ENCODE measurements around the gene OR10A6. TPM values are rescaled to one million over a fixed set of nuclear protein-coding genes. Genes with fewer than 3 reads are reported as not detected.

The OR10A6 gene
- polyA plus RNA-seq, 2 of the 4 experiments (the other 2 are of a cell fraction): not detected

- ChIA-PET CTCF (interaction anchor here (1.3 to 2.2 kb wide), 3 partner anchors 18 to 76 kb away, joined by 4 to 7 read pairs (median 6); partner anchors contain the start of gene EIF3F), POLR2A (no interaction called here)
- FAIRE-seq: no peak
- H3K9me3 ChIP-seq: no peaks in the 10 kb centered on the region
- H3K4me3 ChIP-seq: no peak overlapping the region
- no peak for ATAC-seq
- no peaks in the 10 kb centered on the region for H3K4me1 ChIP-seq
- H3K27ac ChIP-seq: no peak overlapping the region
- DNase-seq (ENCODE audit: low read depth in 1 of 2, low spot score in 1 of 2): no peak
- no peak for TF ChIP-seq CBX2 (IDR thresholded peaks at IDR 0.05; ENCODE audit: borderline replicate concordance, low read depth)
- TF ChIP-seq ZSCAN20 (CRISPR knock-in tag; IDR thresholded peaks at IDR 0.05): no peak
- no peak for TF ChIP-seq RNF2 (IDR thresholded peaks at IDR 0.05; ENCODE audit: borderline replicate concordance, low read depth)
- no peak for TF ChIP-seq HOXA7 (CRISPR knock-in tag; IDR thresholded peaks at IDR 0.05)
- TF ChIP-seq GATA3 (IDR thresholded peaks at IDR 0.05; ENCODE audit: borderline replicate concordance): no peak
- TF ChIP-seq FOSL2 (IDR thresholded peaks at IDR 0.05): no peak
- no peak for TF ChIP-seq FOSL2 (CRISPR knock-in tag; IDR thresholded peaks at IDR 0.05)
- TF ChIP-seq BCL3 (IDR thresholded peaks at IDR 0.05): no peak
- no peak overlapping the region for H3K4me2 ChIP-seq
Observed at GRCh38 chr11:7911011-7911410, 20.1 kb downstream of the OR10A6 start.

- no peak for FAIRE-seq
- WGBS (ENCODE audit: missing lambda C conversion rate): 3% methylated on average over 2 of the region's 2 CpGs
- ATAC-seq: no peak
- CTCF ChIA-PET: interaction anchor here (0.6 to 2.2 kb wide), 5 partner anchors 17 to 77 kb away, joined by 3 to 7 read pairs (median 4); partner anchors contain the start of gene EIF3F
- no peak overlapping the region for H3K4me3 ChIP-seq
- POLR2A ChIA-PET: no interaction called here
- H3K4me2 ChIP-seq: no peak overlapping the region
- DNase-seq (ENCODE audit: low read depth in 1 of 2, low spot score in 1 of 2): no peak
- TF ChIP-seq RARB (CRISPR knock-in tag; IDR thresholded peaks at IDR 0.05) (no peak), CBX2 (IDR thresholded peaks at IDR 0.05; ENCODE audit: borderline replicate concordance, low read depth) (no peak), SMC3 (IDR thresholded peaks at IDR 0.05) (no peak), RCOR1 (IDR thresholded peaks at IDR 0.05; ENCODE audit: low read depth, low read length) (no peak), E2F6 (IDR thresholded peaks at IDR 0.05; ENCODE audit: borderline replicate concordance, low read depth) (no peak), POLR2A (IDR thresholded peaks at IDR 0.05; ENCODE audit: low read length) (no peak), HOXB5 (CRISPR knock-in tag; IDR thresholded peaks at IDR 0.05) (no peak), ATOH8 (CRISPR knock-in tag; IDR thresholded peaks at IDR 0.05; ENCODE audit: low read depth) (no peak), KDM5A (IDR thresholded peaks at IDR 0.05) (no peak)
- H3K4me1 ChIP-seq: no peaks in the 10 kb centered on the region
- no peak overlapping the region for H3K27ac ChIP-seq
- no peaks in the 10 kb centered on the region for H3K9me3 ChIP-seq
Observed at GRCh38 chr11:7910286-7910788, 20.7 kb downstream of the OR10A6 start.

DNA sequence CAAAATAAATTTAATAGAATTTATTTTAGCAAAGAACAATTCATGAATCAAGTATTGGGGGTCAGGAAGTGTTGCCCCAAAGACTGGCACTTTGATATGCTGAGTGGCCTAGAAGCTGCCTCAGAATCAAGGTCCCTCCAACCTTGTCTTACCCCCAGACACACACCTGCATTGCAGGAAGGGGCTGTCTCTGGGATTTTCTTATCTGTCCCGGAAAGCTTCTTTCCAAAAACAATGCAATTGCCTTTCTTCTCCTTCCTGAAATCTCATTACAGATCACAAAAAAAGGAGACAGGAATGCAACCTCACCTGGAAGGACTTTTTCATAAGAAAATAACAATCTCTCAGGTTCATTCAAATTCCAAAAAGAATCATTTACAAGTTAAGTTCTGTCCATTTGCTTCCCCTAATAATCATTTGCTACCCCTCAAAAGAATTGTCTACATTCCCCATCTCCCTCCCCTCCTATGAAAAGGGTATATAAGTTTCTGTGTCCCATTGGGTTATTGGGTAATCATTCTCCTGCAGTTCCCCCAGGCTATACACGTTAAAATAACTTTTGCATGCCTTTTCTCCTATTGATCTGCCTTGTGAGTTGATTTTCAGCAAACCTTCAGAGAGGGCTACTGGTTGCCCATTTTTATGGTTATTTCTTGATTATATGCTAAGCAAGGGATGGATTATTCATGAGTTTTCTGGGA is 21.3 kb downstream of the OR10A6 start:
- ATAC-seq (no peak), DNase-seq (ENCODE audit: low read depth in 1 of 2, low spot score in 1 of 2) (no peak), FAIRE-seq (no peak)
- no peak overlapping the region for H3K4me2 ChIP-seq
- 14% methylated on average over 2 of the region's 2 CpGs for WGBS (ENCODE audit: missing lambda C conversion rate)
- H3K27ac ChIP-seq: no peak overlapping the region
- no peaks in the 10 kb centered on the region for H3K9me3 ChIP-seq
- ChIA-PET POLR2A (no interaction called here), CTCF (interaction anchor here (1.0 to 2.2 kb wide), 3 partner anchors 19 to 77 kb away, joined by 3 to 7 read pairs (median 3); partner anchors contain the start of gene EIF3F)
- TF ChIP-seq TFCP2L1 (CRISPR knock-in tag; IDR thresholded peaks at IDR 0.05) (no peak), MAZ (IDR thresholded peaks at IDR 0.05; ENCODE audit: borderline replicate concordance, low read depth, low read length) (no peak), JUNB (IDR thresholded peaks at IDR 0.05) (no peak)
- H3K4me3 ChIP-seq: no peak overlapping the region
- H3K4me1 ChIP-seq: no peaks in the 10 kb centered on the region
